Sigmoid colon (tissue), 7 donors: Measurements from ENCODE around the gene BLOC1S2. TPM values are rescaled to one million over a fixed set of nuclear protein-coding genes. Genes with fewer than 3 reads are reported as not detected.

Source experiments
- DNase-seq: peaks from one replicate; pipeline ENCODE4 v3.0.0-alpha.2; 2019
- H3K27ac ChIP-seq, 4 donors: fragments of 200-600 bp; sonication (generic); one replicate each; pipeline ENCODE4 v1.5.1; 2016 to 2019; ENCODE audit warnings: mild to moderate bottlenecking in 1 of 4
- H3K27me3 ChIP-seq, 3 donors: fragments of 200-600 bp; sonication (generic); one replicate each; pipeline ENCODE4 v1.5.1; 2019; ENCODE audit warnings: mild to moderate bottlenecking in 1 of 3
- H3K36me3 ChIP-seq, 4 donors: fragments of 200-600 bp; sonication (generic); one replicate each; pipeline ENCODE4 v1.5.1; 2016 to 2019
- H3K4me1 ChIP-seq, 4 donors: fragments of 200-600 bp; sonication (generic); one replicate each; pipeline ENCODE4 v1.5.1; 2017 to 2019
- H3K4me3 ChIP-seq, 4 donors: fragments of 200-600 bp; sonication (generic); one replicate each; pipeline ENCODE4 v1.5.1; 2017 to 2019; ENCODE audit warnings: mild to moderate bottlenecking in 2 of 4, moderate library complexity in 1 of 4
- H3K9me3 ChIP-seq, 4 donors: fragments of 200-600 bp in 3 of 4; sonication (generic) in 3 of 4; one replicate each; pipeline versions ENCODE4 v1.5.1 to v1.6.1; 2013 to 2019
- CTCF ChIP-seq, 4 experiments: fragments of 450-650 bp in 3 of 4; fragments of 200-600 bp in 1 of 4; IDR thresholded peaks; one replicate each; pipeline ENCODE4 v1.5.1; 2016 to 2019; ENCODE audit warnings: antibody characterized with exemption in 4 of 4, mild to moderate bottlenecking in 3 of 4, moderate library complexity in 2 of 4
- EP300 ChIP-seq, 4 donors: sonication (generic); formaldehyde crosslinking; IDR thresholded peaks; one replicate each; pipeline ENCODE4 v1.6.1; 2017; ENCODE audit warnings: antibody characterized with exemption in 4 of 4
- POLR2A ChIP-seq, 2 donors: fragments of 450-650 bp; IDR thresholded peaks; one replicate each; pipeline ENCODE4 v1.6.1; 2016; ENCODE audit warnings: antibody characterized with exemption in 2 of 2, mild to moderate bottlenecking in 2 of 2, moderate library complexity in 2 of 2
- POLR2AphosphoS5 ChIP-seq, 4 donors: sonication (generic); formaldehyde crosslinking; IDR thresholded peaks; one replicate each; pipeline ENCODE4 v1.6.1; 2017; ENCODE audit warnings: antibody characterized with exemption in 4 of 4
- WGBS, 2 donors: extraction: QIAGEN DNeasy Blood & Tissue Kit; methylation state at CpG; one replicate each; pipeline ENCODE4 v1.1.7; 2013; 5-methylcytosine and 5-hydroxymethylcytosine counted together
- intact Hi-C: fragments of 100-400 bp; cut with DNase I; formaldehyde crosslinking; loops from one replicate; pipeline ENCODE4 v1.15.1; 2023
- polyA plus RNA-seq, 3 donors: library from polyadenylated mRNA; stranded (reverse); fragments of 200-250 nt; gene quantifications; one replicate each; pipeline ENCODE4 v1.2.3, GENCODE V29; 2013
- total RNA-seq, 4 donors: library from RNA; depleted of rRNA; stranded (reverse); fragments of >200 nt; gene quantifications; one replicate each; pipeline ENCODE4 v1.1.0, GENCODE V29; 2016
- donor health status: healthy with polysubstance abuse.
- donor health status: Bipolar disorder and iron deficiency.
- donor health status: healthy.

The BLOC1S2 gene
- total and polyA plus RNA-seq, 7 donors, result 12.1 to 55.0 (median 23.9) TPM

GRCh38 chr10:100253041-100253440 is 33.4 kb downstream of the BLOC1S2 start:
- H3K4me3 ChIP-seq, result no peak overlapping the region
- no peak overlapping the region for H3K27ac ChIP-seq
- 93 to 96% methylated on average over 5 of the region's 5 CpGs for WGBS, 2 donors
- peaks cover 15 to 96% (median 42%) of the 10 kb centered on the region in 4 donors for H3K36me3 ChIP-seq
- no peaks in the 10 kb centered on the region for H3K9me3 ChIP-seq
- H3K27me3 ChIP-seq, result no peaks in the 10 kb centered on the region
- H3K4me1 ChIP-seq, result no peaks in the 10 kb centered on the region
- DNase-seq, result no peak
- TF ChIP-seq CTCF (IDR thresholded peaks at IDR 0.05) (no peak), POLR2AphosphoS5 (IDR thresholded peaks at IDR 0.05) (no peak), POLR2A (IDR thresholded peaks at IDR 0.05) (no peak), EP300 (IDR thresholded peaks at IDR 0.05) (no peak)
- intact Hi-C loops, result no loop called here

- no peak overlapping the region for H3K4me3 ChIP-seq
- intact Hi-C loops, result no loop called here
- no peaks in the 10 kb centered on the region for H3K4me1 ChIP-seq
- DNase-seq, result no peak
- no peak for TF ChIP-seq CTCF (IDR thresholded peaks at IDR 0.05)
- no peak for TF ChIP-seq POLR2A (IDR thresholded peaks at IDR 0.05)
- TF ChIP-seq POLR2AphosphoS5 (IDR thresholded peaks at IDR 0.05), result no peak
- no peak for TF ChIP-seq EP300 (IDR thresholded peaks at IDR 0.05)
- no peak overlapping the region for H3K27ac ChIP-seq
- no peaks in the 10 kb centered on the region for H3K27me3 ChIP-seq
- H3K36me3 ChIP-seq, result peaks cover 14 to 100% (median 45%) of the 10 kb centered on the region in 4 donors
- H3K9me3 ChIP-seq, result no peaks in the 10 kb centered on the region
- 96 to 97% methylated on average over 7 of the region's 7 CpGs for WGBS, 2 donors
These were observed 37.7 kb downstream of the BLOC1S2 start for GRCh38 chr10:100248820-100249219.

- no peak overlapping the region for H3K27ac ChIP-seq
- DNase-seq, result no peak
- no peaks in the 10 kb centered on the region for H3K27me3 ChIP-seq
- WGBS, 2 donors, result 95 to 98% methylated on average over 5 of the region's 5 CpGs
- H3K36me3 ChIP-seq, result peaks cover 14 to 97% (median 49%) of the 10 kb centered on the region in 4 donors
- intact Hi-C loops, result no loop called here
- no peaks in the 10 kb centered on the region for H3K9me3 ChIP-seq
- no peak overlapping the region for H3K4me3 ChIP-seq
- no peaks in the 10 kb centered on the region for H3K4me1 ChIP-seq
- TF ChIP-seq POLR2A (IDR thresholded peaks at IDR 0.05), result no peak
- TF ChIP-seq POLR2AphosphoS5 (IDR thresholded peaks at IDR 0.05), result no peak
- TF ChIP-seq EP300 (IDR thresholded peaks at IDR 0.05), result no peak
- TF ChIP-seq CTCF (IDR thresholded peaks at IDR 0.05), result no peak
These were observed 40.8 kb downstream of the BLOC1S2 start for GRCh38 chr10:100245484-100246220.

- Histone ChIP-seq H3K27ac (no peak overlapping the region), H3K36me3 (peaks cover 5 to 91% (median 37%) of the 10 kb centered on the region in 4 donors), H3K27me3 (no peaks in the 10 kb centered on the region), H3K4me1 (no peaks in the 10 kb centered on the region), H3K4me3 (no peak overlapping the region), H3K9me3 (no peaks in the 10 kb centered on the region)
- WGBS, 2 donors, result 81 to 91% methylated on average over 3 of the region's 3 CpGs
- intact Hi-C loops, result no loop called here
- no peak for TF ChIP-seq EP300 (IDR thresholded peaks at IDR 0.05)
- no peak for TF ChIP-seq POLR2A (IDR thresholded peaks at IDR 0.05)
- no peak for TF ChIP-seq CTCF (IDR thresholded peaks at IDR 0.05)
- TF ChIP-seq POLR2AphosphoS5 (IDR thresholded peaks at IDR 0.05), result no peak
- no peak for DNase-seq
These were observed 46.6 kb downstream of the BLOC1S2 start for GRCh38 chr10:100239851-100240250.
